Measurements from ENCODE around the gene PTPA. TPM values are rescaled to one million over a fixed set of nuclear protein-coding genes. Genes with fewer than 3 reads are reported as not detected.

The PTPA gene
- total and polyA plus RNA-seq, 2 donors (not counting 1 experiment from before 2014, with no cell fraction given), result 35.0 to 73.9 TPM

DNA sequence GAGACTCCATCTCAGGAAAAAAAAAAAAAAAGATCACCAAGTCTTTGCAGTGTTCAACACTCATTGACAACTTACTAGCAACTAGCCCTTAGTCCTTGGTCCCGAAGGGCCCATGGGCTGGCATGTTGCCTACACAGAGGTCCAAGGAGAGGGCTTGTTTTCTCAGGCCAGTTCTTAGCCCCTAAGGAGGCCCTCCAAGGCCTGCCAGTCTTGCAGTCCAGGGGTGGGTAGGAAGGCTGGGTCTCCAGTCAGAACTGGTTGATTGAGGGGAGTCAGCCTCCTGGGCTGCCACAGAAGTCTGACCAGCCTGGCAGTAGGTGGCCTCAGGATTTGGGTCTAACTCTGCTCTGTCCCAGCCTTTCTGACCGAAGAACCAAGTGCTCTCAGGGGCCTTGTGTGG lies 34.1 kb downstream of the PTPA start:
- H3K27ac ChIP-seq (ENCODE audit: low read length in 2 of 2), result no peak overlapping the region
- peaks cover 0 to 38% of the 10 kb centered on the region in 2 experiments for H3K36me3 ChIP-seq (replicated peaks in 1 of 2; ENCODE audit: control extremely low read depth in 1 of 2, control insufficient read depth in 1 of 2, extremely low read depth in 1 of 2, insufficient read depth in 2 of 2, low read length in 1 of 2)
- Mint-ChIP-seq H3K9me3 (ENCODE audit: insufficient read depth) (no peaks in the 10 kb centered on the region), H3K27ac (no peak overlapping the region), H3K27me3 (no peaks in the 10 kb centered on the region), H3K4me1 (peaks cover 47% of the 10 kb centered on the region), H3K4me3 (no peak overlapping the region)
- H3K79me2 ChIP-seq (ENCODE audit: control insufficient read depth, insufficient read depth, low read length), result peaks cover 35% of the 10 kb centered on the region
- no peak overlapping the region for H3K4me2 ChIP-seq (replicated peaks; ENCODE audit: low read depth, low read length, poor library complexity, severe bottlenecking)
- no peak for ATAC-seq (ENCODE audit: low read depth)
- TF ChIP-seq EZH2 (IDR thresholded peaks at IDR 0.05; ENCODE audit: borderline replicate concordance, insufficient read depth, low read depth, low read length, poor library complexity, severe bottlenecking), result no peak
- TF ChIP-seq, protein P1, sequence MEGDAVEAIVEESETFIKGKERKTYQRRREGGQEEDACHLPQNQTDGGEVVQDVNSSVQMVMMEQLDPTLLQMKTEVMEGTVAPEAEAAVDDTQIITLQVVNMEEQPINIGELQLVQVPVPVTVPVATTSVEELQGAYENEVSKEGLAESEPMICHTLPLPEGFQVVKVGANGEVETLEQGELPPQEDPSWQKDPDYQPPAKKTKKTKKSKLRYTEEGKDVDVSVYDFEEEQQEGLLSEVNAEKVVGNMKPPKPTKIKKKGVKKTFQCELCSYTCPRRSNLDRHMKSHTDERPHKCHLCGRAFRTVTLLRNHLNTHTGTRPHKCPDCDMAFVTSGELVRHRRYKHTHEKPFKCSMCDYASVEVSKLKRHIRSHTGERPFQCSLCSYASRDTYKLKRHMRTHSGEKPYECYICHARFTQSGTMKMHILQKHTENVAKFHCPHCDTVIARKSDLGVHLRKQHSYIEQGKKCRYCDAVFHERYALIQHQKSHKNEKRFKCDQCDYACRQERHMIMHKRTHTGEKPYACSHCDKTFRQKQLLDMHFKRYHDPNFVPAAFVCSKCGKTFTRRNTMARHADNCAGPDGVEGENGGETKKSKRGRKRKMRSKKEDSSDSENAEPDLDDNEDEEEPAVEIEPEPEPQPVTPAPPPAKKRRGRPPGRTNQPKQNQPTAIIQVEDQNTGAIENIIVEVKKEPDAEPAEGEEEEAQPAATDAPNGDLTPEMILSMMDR (IDR thresholded peaks at IDR 0.05), result no peak
- no peak overlapping the region for H2AFZ ChIP-seq (ENCODE audit: insufficient read depth, low read depth, low read length, poor library complexity, severe bottlenecking)
- DNase-seq, result no peak
- peaks cover 8% of the 10 kb centered on the region for H4K20me1 ChIP-seq (ENCODE audit: control insufficient read depth, insufficient read depth, low read length, poor library complexity, severe bottlenecking)
- no peak overlapping the region for H3K9ac ChIP-seq (ENCODE audit: low read length)
- POLR2A ChIA-PET, result interaction anchor here (0.7 kb wide), 1 partner anchor 311 kb away, joined by 4 read pairs; no protein-coding TSS in a partner anchor
- H3K27me3 ChIP-seq (replicated peaks in 1 of 4; ENCODE audit: control extremely low read depth in 1 of 4, control insufficient read depth in 3 of 4, insufficient read depth in 4 of 4, low read length in 3 of 4), result no peaks in the 10 kb centered on the region
- no peaks in the 10 kb centered on the region for H3K9me3 ChIP-seq (ENCODE audit: control extremely low read depth in 1 of 3, control insufficient read depth in 2 of 3, insufficient read depth in 1 of 3, low read length in 2 of 3)
- no peak overlapping the region for H3K4me3 ChIP-seq (ENCODE audit: control extremely low read depth in 1 of 5, extremely low read depth in 1 of 5, insufficient read depth in 1 of 5, low read depth in 2 of 5, low read length in 4 of 5)
- intact Hi-C loops (cut with micrococcal nuclease), result no loop called here
- 100% methylated on average over 2 of the region's 2 CpGs for WGBS (ENCODE audit: insufficient coverage)
- CTCF ChIA-PET, result interaction anchor here (1.2 to 18.9 kb wide), 4 partner anchors 14 to 639 kb away, joined by 3 to 382 read pairs (median 78); partner anchors contain the start of genes IER5L and NTMT1
- peaks cover 46 to 52% of the 10 kb centered on the region in 2 donors for H3K4me1 ChIP-seq (ENCODE audit: control insufficient read depth in 2 of 2, insufficient read depth in 2 of 2, low read length in 2 of 2)

DNA sequence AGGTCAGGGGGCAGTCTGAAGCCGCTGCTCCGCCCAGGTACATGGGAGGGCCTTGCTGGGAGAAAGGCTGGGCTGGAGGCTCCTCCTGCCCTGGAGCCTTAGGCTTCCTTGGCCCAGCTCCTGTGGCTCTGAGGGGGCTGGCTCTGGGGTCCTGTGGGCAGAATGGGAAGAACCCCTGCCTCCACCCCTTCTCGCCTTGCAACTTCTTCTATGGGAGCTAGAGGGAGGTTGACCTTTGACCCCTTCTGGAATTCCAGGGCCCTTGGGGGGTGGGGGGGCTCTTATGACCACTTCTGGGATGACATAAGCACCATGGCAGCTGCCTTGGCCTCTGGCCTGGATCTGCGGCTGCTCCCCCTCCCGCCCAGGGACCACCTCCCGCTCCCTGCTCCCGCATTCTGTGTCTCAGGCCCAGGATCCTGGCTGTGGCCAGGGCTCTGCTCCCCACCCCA lies 34.7 kb downstream of the PTPA start:
- Histone ChIP-seq H3K9me3 (ENCODE audit: control extremely low read depth in 1 of 3, control insufficient read depth in 2 of 3, insufficient read depth in 1 of 3, low read length in 2 of 3) (no peaks in the 10 kb centered on the region), H3K4me3 (ENCODE audit: control extremely low read depth in 1 of 5, extremely low read depth in 1 of 5, insufficient read depth in 1 of 5, low read depth in 2 of 5, low read length in 4 of 5) (no peak overlapping the region), H3K36me3 (replicated peaks in 1 of 2; ENCODE audit: control extremely low read depth in 1 of 2, control insufficient read depth in 1 of 2, extremely low read depth in 1 of 2, insufficient read depth in 2 of 2, low read length in 1 of 2) (peaks cover 0 to 38% of the 10 kb centered on the region in 2 experiments), H3K4me1 (ENCODE audit: control insufficient read depth in 2 of 2, insufficient read depth in 2 of 2, low read length in 2 of 2) (peaks cover 40 to 46% of the 10 kb centered on the region in 2 donors), H3K4me2 (replicated peaks; ENCODE audit: low read depth, low read length, poor library complexity, severe bottlenecking) (no peak overlapping the region), H2AFZ (ENCODE audit: insufficient read depth, low read depth, low read length, poor library complexity, severe bottlenecking) (no peak overlapping the region), H4K20me1 (ENCODE audit: control insufficient read depth, insufficient read depth, low read length, poor library complexity, severe bottlenecking) (peaks cover 8% of the 10 kb centered on the region), H3K27ac (ENCODE audit: low read length in 2 of 2) (no peak overlapping the region), H3K79me2 (ENCODE audit: control insufficient read depth, insufficient read depth, low read length) (peaks cover 35% of the 10 kb centered on the region), H3K27me3 (replicated peaks in 1 of 4; ENCODE audit: control extremely low read depth in 1 of 4, control insufficient read depth in 3 of 4, insufficient read depth in 4 of 4, low read length in 3 of 4) (no peaks in the 10 kb centered on the region), H3K9ac (ENCODE audit: low read length) (no peak overlapping the region)
- ChIA-PET POLR2A (interaction anchor here (0.7 kb wide), 1 partner anchor 311 kb away, joined by 4 read pairs; no protein-coding TSS in a partner anchor), CTCF (interaction anchor here (0.9 to 18.9 kb wide), 3 partner anchors 14 to 466 kb away, joined by 4 to 382 read pairs (median 113); partner anchors contain the start of gene IER5L)
- H3K27me3 Mint-ChIP-seq, result no peaks in the 10 kb centered on the region
- intact Hi-C loops (cut with micrococcal nuclease), result no loop called here
- 96% methylated on average over 4 of the region's 7 CpGs for WGBS (ENCODE audit: insufficient coverage)
- no peaks in the 10 kb centered on the region for H3K9me3 Mint-ChIP-seq (ENCODE audit: insufficient read depth)
- TF ChIP-seq, protein P1 (IDR thresholded peaks at IDR 0.05), result no peak
- TF ChIP-seq EZH2 (IDR thresholded peaks at IDR 0.05; ENCODE audit: borderline replicate concordance, insufficient read depth, low read depth, low read length, poor library complexity, severe bottlenecking), result no peak
- H3K4me1 Mint-ChIP-seq, result peaks cover 41% of the 10 kb centered on the region
- ATAC-seq (ENCODE audit: low read depth) (no peak), DNase-seq (no peak)
- no peak overlapping the region for H3K27ac Mint-ChIP-seq
- no peak overlapping the region for H3K4me3 Mint-ChIP-seq
